T-cell (primary cell): ENCODE measurements around the gene CARMIL1. TPM values are rescaled to one million over a fixed set of nuclear protein-coding genes. Genes with fewer than 3 reads are reported as not detected.
"Not testable (repeated sequence)": the region's sequence is repeated elsewhere in the genome, so short reads cannot be mapped to it uniquely, and the experiment has no call there.

Experiments
- ATAC-seq, 4 experiments: fragments of 200-7000 bp in 3 of 4; fragments of 150-1000 bp in 1 of 4; cut with Tn5 transposase; replicated peaks in 1 of 4; 1 replicate in 3 of 4; 2 replicates in 1 of 4; pipeline ENCODE4 v1.10.0; 2021; ENCODE audit warnings: moderate library complexity in 3 of 4, mild to moderate bottlenecking in 2 of 4, moderate number of reproducible peaks in 1 of 4
- CTCF ChIA-PET, 2 donors: fragments of 300-600 bp; sonication (Branson Sonifier 250); formaldehyde crosslinking; loops; one replicate each; lab custom pipeline; 2022; ENCODE audit warnings: antibody characterized with exemption in 2 of 2; lab: Charles Lee
- POLR2A ChIA-PET, 2 donors: fragments of 300-600 bp; sonication (Branson Sonifier 250); formaldehyde crosslinking; loops; one replicate each; lab custom pipeline; 2022; ENCODE audit warnings: antibody characterized with exemption in 2 of 2; lab: Charles Lee
- DNase-seq, 35 experiments: peaks; one replicate each; pipeline versions ENCODE4 v3.0.0 to v3.0.0-alpha.2; 2013 to 2023
- H3K27ac ChIP-seq: one replicate; pipeline ENCODE4 v1.5.1; 2013; ENCODE audit warnings: low read length
- H3K27me3 ChIP-seq, 2 experiments: replicated peaks in 1 of 2; 1 replicate in 1 of 2; 2 replicates in 1 of 2; pipeline versions ENCODE4 v1.6.1 to v1.7.0; 2013; ENCODE audit warnings: low read length in 1 of 2, mixed read lengths in 1 of 2; ENCODE audit not compliant: control insufficient read depth in 2 of 2, insufficient read depth in 2 of 2; ENCODE audit errors: extremely low read depth in 1 of 2
- H3K36me3 ChIP-seq, 2 donors: 1 replicate in 1 of 2; 2 replicates in 1 of 2; pipeline versions ENCODE4 v1.6.1 to v1.7.0; 2013; ENCODE audit warnings: low read length in 1 of 2; ENCODE audit not compliant: control insufficient read depth in 2 of 2, insufficient read depth in 1 of 2; ENCODE audit errors: extremely low read depth in 1 of 2
- H3K4me1 ChIP-seq, 2 experiments: 1 replicate in 1 of 2; 2 replicates in 1 of 2; pipeline versions ENCODE4 v1.6.1 to v1.7.0; 2013; ENCODE audit warnings: low read length in 2 of 2, mixed read lengths in 1 of 2; ENCODE audit not compliant: insufficient read depth in 2 of 2, control insufficient read depth in 1 of 2; ENCODE audit errors: extremely low read depth in 1 of 2
- H3K4me3 ChIP-seq, 2 donors: 1 replicate in 1 of 2; 2 replicates in 1 of 2; pipeline versions ENCODE4 v1.5.1 to v1.7.0; 2013; ENCODE audit warnings: mild to moderate bottlenecking in 2 of 2, low read length in 1 of 2, moderate library complexity in 1 of 2; ENCODE audit not compliant: control insufficient read depth in 1 of 2; ENCODE audit errors: extremely low read depth in 1 of 2
- H3K9me3 ChIP-seq: 2 replicates; pipeline ENCODE4 v1.7.0; 2013
- H3K27ac Mint-ChIP-seq, 2 donors: one replicate each; pipeline ENCODE4 v1.8.0; 2020 to 2021; ENCODE audit warnings: mild to moderate bottlenecking in 2 of 2, mixed read lengths in 2 of 2
- H3K27me3 Mint-ChIP-seq, 2 donors: one replicate each; pipeline ENCODE4 v1.8.0; 2021 to 2022; ENCODE audit warnings: mixed read lengths in 2 of 2
- H3K36me3 Mint-ChIP-seq: one replicate; pipeline ENCODE4 v1.8.0; 2021; ENCODE audit warnings: mixed read lengths
- H3K4me1 Mint-ChIP-seq, 3 donors: one replicate each; pipeline ENCODE4 v1.8.0; 2020 to 2022; ENCODE audit warnings: mixed read lengths in 3 of 3, mild to moderate bottlenecking in 1 of 3
- H3K4me3 Mint-ChIP-seq, 3 donors: one replicate each; pipeline ENCODE4 v1.8.0; 2020 to 2022; ENCODE audit warnings: mild to moderate bottlenecking in 3 of 3, mixed read lengths in 3 of 3, moderate library complexity in 3 of 3
- H3K9me3 Mint-ChIP-seq, 3 donors: one replicate each; pipeline ENCODE4 v1.8.0; 2020 to 2022; ENCODE audit warnings: mixed read lengths in 3 of 3
- WGBS: methylation state at CpG from one replicate; pipeline ENCODE4 v1.1.5; 2013; ENCODE audit warnings: missing lambda C conversion rate; ENCODE audit not compliant: insufficient coverage; 5-methylcytosine and 5-hydroxymethylcytosine counted together
- total RNA-seq, 35 experiments: library from RNA in 6 of 35; stranded (reverse) in 6 of 35; fragments of 120-200 nt in 1 of 35; gene quantifications; one replicate each; pipeline versions ENCODE4 v1.2.1 to v1.2.4 and lab custom pipeline; 2013 to 2026

The CARMIL1 gene
- total RNA-seq, 5 donors from 2014 or later (not counting 1 experiment from before 2014, with no cell fraction given), result 4.0 to 11.6 (median 6.1) TPM

DNA sequence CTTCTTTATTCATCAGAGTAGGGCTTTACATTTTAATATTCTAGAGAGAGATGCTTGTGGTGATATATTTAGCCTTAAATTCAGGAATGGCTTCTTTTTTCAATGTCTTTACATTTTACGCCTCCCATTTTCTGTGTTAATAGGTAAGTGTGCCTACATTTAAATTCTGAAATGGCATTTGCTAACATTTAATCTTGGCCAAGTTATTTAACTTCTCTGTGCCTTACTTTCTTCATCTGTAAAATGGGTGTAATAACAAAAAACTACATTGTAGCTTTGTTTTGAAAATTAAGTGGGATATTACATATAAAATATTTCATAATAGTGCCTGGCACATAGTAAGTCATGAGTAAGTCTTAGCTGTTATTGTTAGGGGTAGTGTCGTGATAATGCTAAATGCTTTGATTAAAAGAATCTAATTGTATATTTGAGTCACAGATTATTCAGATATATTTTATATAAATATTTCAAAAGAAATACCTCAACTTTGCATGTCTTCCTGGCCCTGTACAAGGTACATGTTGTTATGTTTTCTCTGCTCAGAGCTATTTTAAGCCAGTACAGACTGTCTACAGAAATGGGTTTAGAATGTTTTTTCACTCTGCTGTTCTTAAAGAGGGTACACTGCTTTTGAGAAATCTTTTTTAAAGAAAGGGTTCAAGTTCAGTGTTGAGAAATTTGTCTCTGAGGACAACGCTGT is 18.8 kb downstream of the CARMIL1 start:
- CTCF ChIA-PET, result no interaction called here

GRCh38 chr6:25298523-25298865 is 19.3 kb downstream of the CARMIL1 start:
- H3K4me3 ChIP-seq, H3K27me3 ChIP-seq, POLR2A ChIA-PET, H3K4me1 ChIP-seq, H3K27me3 Mint-ChIP-seq, ATAC-seq, H3K36me3 Mint-ChIP-seq, H3K4me3 Mint-ChIP-seq, H3K36me3 ChIP-seq, H3K27ac Mint-ChIP-seq, H3K27ac ChIP-seq, H3K9me3 Mint-ChIP-seq, DNase-seq, H3K9me3 ChIP-seq: not testable (repeated sequence)
- H3K4me1 Mint-ChIP-seq, result peaks cover 33 to 37% (median 37%) of the 10 kb centered on the region in 3 donors
- CTCF ChIA-PET, result interaction anchor here in 1 of 2 donors (0.7 kb wide), 1 partner anchor 60 kb away, joined by 5 read pairs; no protein-coding TSS in a partner anchor
- 100% methylated on average over 2 of the region's 8 CpGs for whole genome bisulfite sequencing

More for the DNA sequence above, 18.8 kb downstream of the CARMIL1 start:
- ATAC-seq, result no peak
- no peaks in the 10 kb centered on the region for H3K9me3 ChIP-seq
- no peaks in the 10 kb centered on the region for H3K9me3 Mint-ChIP-seq
- no peak overlapping the region for H3K27ac ChIP-seq
- POLR2A ChIA-PET, result no interaction called here
- H3K4me1 ChIP-seq, result peaks cover 0 to 3% of the 10 kb centered on the region in 2 experiments
- no peaks in the 10 kb centered on the region for H3K27me3 Mint-ChIP-seq
- no peak for DNase-seq
- no peak overlapping the region for H3K4me3 ChIP-seq
- peaks cover 33 to 37% (median 34%) of the 10 kb centered on the region in 3 donors for H3K4me1 Mint-ChIP-seq
- no peaks in the 10 kb centered on the region for H3K36me3 Mint-ChIP-seq
- no peak overlapping the region for H3K27ac Mint-ChIP-seq
- no peaks in the 10 kb centered on the region for H3K27me3 ChIP-seq
- WGBS, result no CpG with 5 or more reads among the region's 3 CpGs
- H3K4me3 Mint-ChIP-seq, result no peak overlapping the region
- H3K36me3 ChIP-seq, result no peaks in the 10 kb centered on the region

- no peak overlapping the region for H3K4me3 ChIP-seq
- Mint-ChIP-seq H3K9me3 (no peaks in the 10 kb centered on the region), H3K27me3 (no peaks in the 10 kb centered on the region), H3K4me1 (peaks cover 24 to 29% (median 26%) of the 10 kb centered on the region in 3 donors), H3K4me3 (no peak overlapping the region), H3K27ac (no peak overlapping the region), H3K36me3 (no peaks in the 10 kb centered on the region)
- no peaks in the 10 kb centered on the region for H3K36me3 ChIP-seq
- no peak for DNase-seq
- no peaks in the 10 kb centered on the region for H3K9me3 ChIP-seq
- WGBS, result 43% methylated on average over 1 of the region's 3 CpGs
- no peak for ATAC-seq
- POLR2A ChIA-PET, result no interaction called here
- no peaks in the 10 kb centered on the region for H3K27me3 ChIP-seq
- CTCF ChIA-PET, result no interaction called here
- no peak overlapping the region for H3K27ac ChIP-seq
- no peaks in the 10 kb centered on the region for H3K4me1 ChIP-seq
These were observed 22.2 kb downstream of the CARMIL1 start for GRCh38 chr6:25301362-25301761.

GRCh38 chr6:25302151-25302550 is 23.0 kb downstream of the CARMIL1 start:
- POLR2A ChIA-PET, result no interaction called here
- Histone ChIP-seq H3K4me3 (no peak overlapping the region), H3K36me3 (no peaks in the 10 kb centered on the region), H3K9me3 (no peaks in the 10 kb centered on the region), H3K4me1 (no peaks in the 10 kb centered on the region), H3K27me3 (no peaks in the 10 kb centered on the region), H3K27ac (no peak overlapping the region)
- H3K27me3 Mint-ChIP-seq, result no peaks in the 10 kb centered on the region
- H3K4me1 Mint-ChIP-seq, result peaks cover 18 to 26% (median 23%) of the 10 kb centered on the region in 3 donors
- CTCF ChIA-PET, result interaction anchor here in 1 of 2 donors (0.6 kb wide), 1 partner anchor 34 kb away, joined by 3 read pairs; no protein-coding TSS in a partner anchor
- H3K27ac Mint-ChIP-seq, result no peak overlapping the region
- no CpG with 5 or more reads among the region's 1 CpG for WGBS
- ATAC-seq (no peak), DNase-seq (no peak)
- H3K4me3 Mint-ChIP-seq, result no peak overlapping the region
- no peaks in the 10 kb centered on the region for H3K36me3 Mint-ChIP-seq
- no peaks in the 10 kb centered on the region for H3K9me3 Mint-ChIP-seq

- no CpG with 5 or more reads among the region's 6 CpGs for WGBS
- Histone ChIP-seq H3K4me3 (no peak overlapping the region), H3K27ac (no peak overlapping the region), H3K27me3 (no peaks in the 10 kb centered on the region), H3K9me3 (no peaks in the 10 kb centered on the region), H3K36me3 (no peaks in the 10 kb centered on the region), H3K4me1 (no peaks in the 10 kb centered on the region)
- Mint-ChIP-seq H3K9me3 (no peaks in the 10 kb centered on the region), H3K4me3 (no peak overlapping the region), H3K4me1 (peaks cover 16 to 23% (median 21%) of the 10 kb centered on the region in 3 donors), H3K27ac (no peak overlapping the region), H3K27me3 (no peaks in the 10 kb centered on the region), H3K36me3 (no peaks in the 10 kb centered on the region)
- no peak for ATAC-seq
- POLR2A ChIA-PET, result interaction anchor here in 1 of 2 donors (0.7 kb wide), 1 partner anchor 312 kb away, joined by 3 read pairs; no protein-coding TSS in a partner anchor
- DNase-seq, result no peak
- CTCF ChIA-PET, result interaction anchor here in 1 of 2 donors (0.6 kb wide), 1 partner anchor 34 kb away, joined by 3 read pairs; no protein-coding TSS in a partner anchor
These were observed 23.5 kb downstream of the CARMIL1 start for GRCh38 chr6:25302677-25303128.

DNA sequence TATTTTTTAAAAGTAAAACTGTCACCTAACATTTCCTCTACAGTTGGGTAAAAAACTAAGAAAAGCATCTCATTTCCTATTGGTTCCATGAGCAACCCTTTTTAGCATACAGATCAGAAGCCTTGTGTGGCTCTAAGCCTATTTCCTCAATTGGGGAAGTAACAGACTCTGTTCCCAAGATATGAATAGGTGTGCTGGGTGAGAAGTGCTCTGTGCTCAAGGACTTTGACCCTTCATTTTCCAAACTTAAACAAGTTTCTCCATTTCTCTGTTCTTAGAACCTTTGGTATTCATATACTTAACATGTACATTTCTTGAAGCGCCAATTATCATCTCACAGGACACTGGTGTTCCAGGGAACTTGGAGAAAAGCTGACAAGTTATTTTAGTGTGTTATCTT is 24.1 kb downstream of the CARMIL1 start:
- WGBS, result no CpG with 5 or more reads among the region's 1 CpG
- H3K36me3 ChIP-seq, result no peaks in the 10 kb centered on the region
- no peaks in the 10 kb centered on the region for H3K27me3 ChIP-seq
- DNase-seq (no peak), ATAC-seq (no peak)
- no peaks in the 10 kb centered on the region for H3K9me3 Mint-ChIP-seq
- ChIA-PET CTCF (no interaction called here), POLR2A (no interaction called here)
- no peak overlapping the region for H3K27ac ChIP-seq
- no peak overlapping the region for H3K27ac Mint-ChIP-seq
- no peaks in the 10 kb centered on the region for H3K9me3 ChIP-seq
- H3K4me3 ChIP-seq, result no peak overlapping the region
- no peaks in the 10 kb centered on the region for H3K36me3 Mint-ChIP-seq
- no peaks in the 10 kb centered on the region for H3K4me1 ChIP-seq
- H3K27me3 Mint-ChIP-seq, result no peaks in the 10 kb centered on the region
- no peak overlapping the region for H3K4me3 Mint-ChIP-seq
- peaks cover 17 to 23% (median 19%) of the 10 kb centered on the region in 3 donors for H3K4me1 Mint-ChIP-seq
